Left renal pelvis (tissue), 4 donors: ENCODE measurements around the gene TGM4. TPM values are rescaled to one million over a fixed set of nuclear protein-coding genes. Genes with fewer than 3 reads are reported as not detected.

Experiments
- DNase-seq, 4 donors: peaks; one replicate each; pipeline ENCODE4 v3.0.0-alpha.2; 2013; ENCODE audit warnings: low read depth in 4 of 4, low spot score in 3 of 4
- polyA plus RNA-seq, 4 donors: library from polyadenylated mRNA; unstranded; fragments of 120-200 nt; gene quantifications; one replicate each; pipeline ENCODE4 v1.2.1, GENCODE V29; 2013; ENCODE audit not compliant: insufficient read length in 4 of 4

The TGM4 gene
- polyA plus RNA-seq, 4 donors = 0.06 to 0.10 (median 0.07) TPM; not detected in 1

GRCh38 chr3:44877333-44877732 lies 2.9 kb downstream of the TGM4 start:
- DNase-seq = no peak

- DNase-seq = no peak
Measured at GRCh38 chr3:44880284-44880683, 5.9 kb downstream of the TGM4 start.

- DNase-seq = no peak
Measured at GRCh38 chr3:44883213-44883955, 9.0 kb downstream of the TGM4 start.

GRCh38 chr3:44883999-44884431 lies 9.6 kb downstream of the TGM4 start:
- no peak for DNase-seq

GRCh38 chr3:44885618-44886017 lies 11.2 kb downstream of the TGM4 start:
- DNase-seq = no peak

- no peak for DNase-seq
Measured at GRCh38 chr3:44886561-44886960, 12.2 kb downstream of the TGM4 start.

- DNase-seq = no peak
Measured at GRCh38 chr3:44887101-44887500, 12.7 kb downstream of the TGM4 start.

- no peak for DNase-seq
Measured at GRCh38 chr3:44890258-44890657, 15.8 kb downstream of the TGM4 start.

- no peak for DNase-seq
Measured at GRCh38 chr3:44890852-44891251, 16.4 kb downstream of the TGM4 start.

- DNase-seq = no peak
Measured at GRCh38 chr3:44892689-44893088, 18.3 kb downstream of the TGM4 start.

- no peak for DNase-seq
Measured at GRCh38 chr3:44893097-44893496, 18.7 kb downstream of the TGM4 start.

- no peak for DNase-seq
Measured at GRCh38 chr3:44894485-44894884, 20.1 kb downstream of the TGM4 start.

- DNase-seq = no peak
Measured at GRCh38 chr3:44896440-44896839, 22.0 kb downstream of the TGM4 start.

GRCh38 chr3:44899683-44900367 lies 25.4 kb downstream of the TGM4 start:
- DNase-seq = no peak

GRCh38 chr3:44902628-44903027 lies 28.2 kb downstream of the TGM4 start:
- no peak for DNase-seq

GRCh38 chr3:44903314-44903713 lies 28.9 kb downstream of the TGM4 start:
- DNase-seq = no peak

GRCh38 chr3:44903751-44904150 lies 29.3 kb downstream of the TGM4 start:
- no peak for DNase-seq

GRCh38 chr3:44905446-44906157 lies 31.2 kb downstream of the TGM4 start:
- DNase-seq = no peak

- DNase-seq = no peak
Measured at GRCh38 chr3:44906997-44907396, 32.6 kb downstream of the TGM4 start.

- DNase-seq = no peak
Measured at GRCh38 chr3:44907612-44908011, 33.2 kb downstream of the TGM4 start.

- DNase-seq = no peak
Measured at GRCh38 chr3:44909063-44909462, 34.7 kb downstream of the TGM4 start.

GRCh38 chr3:44910693-44911092 lies 36.3 kb downstream of the TGM4 start:
- no peak for DNase-seq
